HG03571 (cell line): ENCODE data around the gene SLC40A1.
"Not testable (repeated sequence)": the region's sequence is repeated elsewhere in the genome, so short reads cannot be mapped to it uniquely, and the experiment has no call there.

Source experiments
- ATAC-seq: cut with Tn5 transposase; IDR thresholded peaks from one replicate; pipeline ENCODE4 v1.9.1; 2021; ENCODE audit not compliant: unreplicated experiment

SLC40A1 gene

GRCh38 chr2:189580658-189581353 lies at the start of gene SLC40A1:
SLC40A1 (minus strand) TSS chr2:189580786; CDS start chr2:189580460, 326 bp downstream.
- ATAC-seq, result peak; percentile 43

- ATAC-seq, result no peak
Observed at GRCh38 chr2:189629531-189630453, 49.2 kb upstream of the SLC40A1 start.

- no peak for ATAC-seq
Observed at GRCh38 chr2:189628817-189629530, 48.4 kb upstream of the SLC40A1 start.

GRCh38 chr2:189627789-189628188 lies 47.2 kb upstream of the SLC40A1 start:
- no peak for ATAC-seq

GRCh38 chr2:189625636-189626035 lies 45.0 kb upstream of the SLC40A1 start:
- no peak for ATAC-seq

GRCh38 chr2:189624648-189625355 lies 44.2 kb upstream of the SLC40A1 start:
- no peak for ATAC-seq

- ATAC-seq, result no peak
Observed at GRCh38 chr2:189623049-189623448, 42.5 kb upstream of the SLC40A1 start.

- no peak for ATAC-seq
Observed at GRCh38 chr2:189621781-189622180, 41.2 kb upstream of the SLC40A1 start.

GRCh38 chr2:189618197-189618596 lies 37.6 kb upstream of the SLC40A1 start:
- ATAC-seq, result no peak

GRCh38 chr2:189614585-189614984 lies 34.0 kb upstream of the SLC40A1 start:
- no peak for ATAC-seq

GRCh38 chr2:189613650-189614420 lies 33.2 kb upstream of the SLC40A1 start:
- no peak for ATAC-seq

GRCh38 chr2:189613077-189613636 lies 32.6 kb upstream of the SLC40A1 start:
- ATAC-seq, result no peak

- no peak for ATAC-seq
Observed at GRCh38 chr2:189610700-189611099, 30.1 kb upstream of the SLC40A1 start.

GRCh38 chr2:189609853-189610252 lies 29.3 kb upstream of the SLC40A1 start:
- ATAC-seq, result no peak

- no peak for ATAC-seq
Observed at GRCh38 chr2:189609423-189609816, 28.8 kb upstream of the SLC40A1 start.

- no peak for ATAC-seq
Observed at GRCh38 chr2:189608795-189609422, 28.3 kb upstream of the SLC40A1 start.

GRCh38 chr2:189608170-189608569 lies 27.6 kb upstream of the SLC40A1 start:
- ATAC-seq, result no peak

GRCh38 chr2:189602233-189602632 lies 21.6 kb upstream of the SLC40A1 start:
- ATAC-seq, result no peak

GRCh38 chr2:189601652-189602051 lies 21.1 kb upstream of the SLC40A1 start:
- not testable (repeated sequence) for ATAC-seq
